Endometrium (tissue), 2 donors: ENCODE measurements around the gene NKRF.
"Not testable (repeated sequence)": the region's sequence is repeated elsewhere in the genome, so short reads cannot be mapped to it uniquely, and the experiment has no call there.

Source experiments
- FAIRE-seq: peaks from 2 replicates; lab custom pipeline; 2012; peaks lifted over from hg19 to GRCh38; lab: Jason Lieb, UNC
- donor health status: control.
- donor health status: control.

NKRF gene

GRCh38 chrX:119606280-119607017, at the start of gene NKRF:
Gene NKRF (minus strand): TSS chrX:119606424.
- no peak for FAIRE-seq

- FAIRE-seq = no peak
Measured at GRCh38 chrX:119655125-119655524, 48.9 kb upstream of the NKRF start.

- FAIRE-seq = no peak
Measured at GRCh38 chrX:119654112-119654531, 47.9 kb upstream of the NKRF start.

GRCh38 chrX:119648421-119648775, 42.2 kb upstream of the NKRF start:
- no peak for FAIRE-seq

GRCh38 chrX:119647552-119648420, 41.6 kb upstream of the NKRF start:
- FAIRE-seq = no peak

GRCh38 chrX:119647089-119647488, 40.9 kb upstream of the NKRF start:
- no peak for FAIRE-seq

- FAIRE-seq = no peak
Measured at GRCh38 chrX:119646515-119646914, 40.3 kb upstream of the NKRF start.

GRCh38 chrX:119643696-119644095, 37.5 kb upstream of the NKRF start:
- FAIRE-seq = no peak

- FAIRE-seq = no peak
Measured at GRCh38 chrX:119640731-119641170, 34.5 kb upstream of the NKRF start.

- no peak for FAIRE-seq
Measured at GRCh38 chrX:119638725-119639471, 32.7 kb upstream of the NKRF start.

- FAIRE-seq = not testable (repeated sequence)
Measured at GRCh38 chrX:119637421-119637820, 31.2 kb upstream of the NKRF start.

GRCh38 chrX:119636419-119636818, 30.2 kb upstream of the NKRF start:
- FAIRE-seq = no peak

- no peak for FAIRE-seq
Measured at GRCh38 chrX:119635799-119636198, 29.6 kb upstream of the NKRF start.

- no peak for FAIRE-seq
Measured at GRCh38 chrX:119635179-119635578, 29.0 kb upstream of the NKRF start.

GRCh38 chrX:119625843-119626242, 19.6 kb upstream of the NKRF start:
- no peak for FAIRE-seq

- no peak for FAIRE-seq
Measured at GRCh38 chrX:119624951-119625668, 18.9 kb upstream of the NKRF start.

- no peak for FAIRE-seq
Measured at GRCh38 chrX:119624417-119624816, 18.2 kb upstream of the NKRF start.

GRCh38 chrX:119622356-119623232, 16.4 kb upstream of the NKRF start:
- FAIRE-seq = no peak

GRCh38 chrX:119618439-119618838, 12.2 kb upstream of the NKRF start:
- FAIRE-seq = no peak

- no peak for FAIRE-seq
Measured at GRCh38 chrX:119617517-119618164, 11.4 kb upstream of the NKRF start.
